Neuronal stem cell (in vitro differentiated cells): Measurements from ENCODE around the gene XPO6.

Source experiments
- DNase-seq: peaks from one replicate; pipeline ENCODE4 v3.0.0-alpha.2; 2013; ENCODE audit warnings: low spot score
- H2AFZ ChIP-seq: one replicate; pipeline ENCODE4 v1.6.1; 2013; ENCODE audit warnings: mild to moderate bottlenecking, low read length, inconsistent platforms
- H2AK5ac ChIP-seq: 2 replicates; pipeline ENCODE4 v1.6.1; 2013; ENCODE audit warnings: low read depth, mild to moderate bottlenecking, inconsistent platforms, low read length, moderate library complexity, mixed read lengths
- H2BK120ac ChIP-seq: 2 replicates; pipeline ENCODE4 v1.6.1; 2013; ENCODE audit warnings: low read depth, mild to moderate bottlenecking, inconsistent platforms, low read length, moderate library complexity, mixed read lengths
- H2BK12ac ChIP-seq: one replicate; pipeline ENCODE4 v1.6.1; 2013; ENCODE audit warnings: low read length, inconsistent platforms
- H2BK15ac ChIP-seq: 2 replicates; pipeline ENCODE4 v1.6.1; 2013; ENCODE audit warnings: mild to moderate bottlenecking, low read length, inconsistent platforms, mixed read lengths
- H2BK5ac ChIP-seq: one replicate; pipeline ENCODE4 v1.6.1; 2013; ENCODE audit warnings: inconsistent platforms, mild to moderate bottlenecking, low read length, moderate library complexity
- H3K14ac ChIP-seq: one replicate; pipeline ENCODE4 v1.6.1; 2013; ENCODE audit warnings: low read length, inconsistent platforms
- H3K18ac ChIP-seq: 2 replicates; pipeline ENCODE4 v1.6.1; 2013; ENCODE audit warnings: low read length, inconsistent platforms
- H3K23ac ChIP-seq: 2 replicates; pipeline ENCODE4 v1.6.1; 2013; ENCODE audit warnings: low read depth, mild to moderate bottlenecking, mixed read lengths, low read length, inconsistent platforms; ENCODE audit not compliant: poor library complexity
- H3K27ac ChIP-seq: replicated peaks from 3 replicates; pipeline ENCODE4 v1.5.1; 2013; ENCODE audit warnings: low read length, inconsistent platforms
- H3K27me3 ChIP-seq, 3 experiments: 2 replicates each; pipeline ENCODE4 v1.6.1; 2013; ENCODE audit warnings: low read length in 3 of 3, mild to moderate bottlenecking in 2 of 3, inconsistent platforms in 1 of 3, low read depth in 1 of 3, mixed read lengths in 1 of 3, moderate library complexity in 1 of 3; ENCODE audit not compliant: control insufficient read depth in 3 of 3, insufficient read depth in 3 of 3
- H3K36me3 ChIP-seq, 2 donors: replicated peaks in 1 of 2; 2 replicates each; pipeline ENCODE4 v1.6.1; 2013; ENCODE audit warnings: low read length in 2 of 2; ENCODE audit not compliant: control insufficient read depth in 2 of 2, insufficient read depth in 2 of 2
- H3K4ac ChIP-seq: 2 replicates; pipeline ENCODE4 v1.6.1; 2013; ENCODE audit warnings: inconsistent platforms, mild to moderate bottlenecking, low read length, moderate library complexity
- H3K4me1 ChIP-seq, 2 donors: 1 replicate in 1 of 2; 2 replicates in 1 of 2; pipeline ENCODE4 v1.6.1; 2013; ENCODE audit warnings: low read length in 2 of 2, low read depth in 1 of 2; ENCODE audit not compliant: control insufficient read depth in 2 of 2, insufficient read depth in 1 of 2
- H3K4me2 ChIP-seq: one replicate; pipeline ENCODE4 v1.6.1; 2013; ENCODE audit warnings: mild to moderate bottlenecking, low read length, inconsistent platforms; ENCODE audit not compliant: insufficient read depth, poor library complexity, severe bottlenecking
- H3K4me3 ChIP-seq, 2 donors: 2 replicates each; pipeline ENCODE4 v1.5.1; 2013; ENCODE audit warnings: low read length in 2 of 2, mild to moderate bottlenecking in 2 of 2, inconsistent platforms in 1 of 2, moderate library complexity in 1 of 2
- H3K79me1 ChIP-seq: one replicate; pipeline ENCODE4 v1.6.1; 2013; ENCODE audit warnings: low read depth, mild to moderate bottlenecking, inconsistent platforms, low read length, moderate library complexity
- H3K9ac ChIP-seq: one replicate; pipeline ENCODE4 v1.6.1; 2013; ENCODE audit warnings: mild to moderate bottlenecking, low read depth, low read length, inconsistent platforms; ENCODE audit not compliant: poor library complexity
- H3K9me3 ChIP-seq, 2 donors: replicated peaks in 1 of 2; 2 replicates each; pipeline versions ENCODE3 to v1.6.1; 2013; ENCODE audit warnings: low read length in 2 of 2, mild to moderate bottlenecking in 2 of 2, inconsistent platforms in 1 of 2, low read depth in 1 of 2, mixed read lengths in 1 of 2, moderate library complexity in 1 of 2; ENCODE audit not compliant: control insufficient read depth in 2 of 2, insufficient read depth in 1 of 2
- H4K8ac ChIP-seq: one replicate; pipeline ENCODE4 v1.6.1; 2013; ENCODE audit warnings: low read depth, mild to moderate bottlenecking, inconsistent platforms, low read length, moderate library complexity
- H4K91ac ChIP-seq: one replicate; pipeline ENCODE4 v1.6.1; 2013; ENCODE audit warnings: low read length, low read depth, mild to moderate bottlenecking, inconsistent platforms; ENCODE audit not compliant: poor library complexity
- WGBS, 2 donors: extraction: QIAGEN DNeasy Blood & Tissue Kit; methylation state at CpG; one replicate each; pipeline ENCODE4 v1.1.7; 2013; ENCODE audit warnings: missing lambda C conversion rate in 2 of 2, mixed read lengths in 1 of 2; ENCODE audit not compliant: insufficient read length in 2 of 2, insufficient replicate concordance in 1 of 2; ENCODE audit errors: extremely low coverage in 2 of 2; 5-methylcytosine and 5-hydroxymethylcytosine counted together

XPO6 gene

GRCh38 chr16:28185696-28186095 is 26.1 kb downstream of the XPO6 start:
- Histone ChIP-seq H2BK5ac (no peak overlapping the region), H3K4ac (no peak overlapping the region), H2BK15ac (no peak overlapping the region), H4K91ac (no peak overlapping the region), H2AK5ac (no peak overlapping the region), H4K8ac (no peak overlapping the region), H3K9ac (no peak overlapping the region), H3K79me1 (no peaks in the 10 kb centered on the region), H3K4me3 (no peak overlapping the region), H2AFZ (no peak overlapping the region), H3K27ac (no peak overlapping the region), H3K36me3 (peaks cover 0 to 42% of the 10 kb centered on the region in 2 donors), H3K27me3 (no peaks in the 10 kb centered on the region), H3K9me3 (peaks cover 0 to 11% of the 10 kb centered on the region in 2 donors), H3K23ac (no peak overlapping the region), H3K4me1 (no peaks in the 10 kb centered on the region), H3K14ac (no peak overlapping the region), H2BK12ac (no peak overlapping the region), H3K18ac (no peak overlapping the region), H3K4me2 (no peak overlapping the region), H2BK120ac (no peak overlapping the region)
- DNase-seq, result no peak
- no CpG with 5 or more reads among the region's 1 CpG for WGBS, 2 donors

GRCh38 chr16:28184625-28185024 is 27.1 kb downstream of the XPO6 start:
- WGBS, 2 donors, result no CpG with 5 or more reads among the region's 2 CpGs
- no peak overlapping the region for H3K4me3 ChIP-seq

GRCh38 chr16:28183930-28184329 is 27.8 kb downstream of the XPO6 start:
- H4K8ac ChIP-seq, result no peak overlapping the region
- H2AFZ ChIP-seq, result no peak overlapping the region
- no peak overlapping the region for H3K23ac ChIP-seq
- no peaks in the 10 kb centered on the region for H3K27me3 ChIP-seq
- H3K27ac ChIP-seq, result no peak overlapping the region
- no peaks in the 10 kb centered on the region for H3K4me1 ChIP-seq
- H3K14ac ChIP-seq, result no peak overlapping the region
- no peak overlapping the region for H3K4ac ChIP-seq
- no peak overlapping the region for H2AK5ac ChIP-seq
- no peak overlapping the region for H2BK15ac ChIP-seq
- H2BK12ac ChIP-seq, result no peak overlapping the region
- H3K9ac ChIP-seq, result no peak overlapping the region
- WGBS, 2 donors, result no CpG with 5 or more reads among the region's 4 CpGs
- H3K18ac ChIP-seq, result no peak overlapping the region
- H2BK5ac ChIP-seq, result no peak overlapping the region
- H3K9me3 ChIP-seq, result peaks cover 0 to 11% of the 10 kb centered on the region in 2 donors
- no peak overlapping the region for H3K4me3 ChIP-seq
- DNase-seq, result no peak
- H4K91ac ChIP-seq, result no peak overlapping the region
- no peak overlapping the region for H2BK120ac ChIP-seq
- peaks cover 0 to 48% of the 10 kb centered on the region in 2 donors for H3K36me3 ChIP-seq
- H3K79me1 ChIP-seq, result no peaks in the 10 kb centered on the region
- H3K4me2 ChIP-seq, result no peak overlapping the region

More at GRCh38 chr16:28184625-28185024, 27.1 kb downstream of the XPO6 start:
- Histone ChIP-seq H3K27ac (no peak overlapping the region), H3K27me3 (no peaks in the 10 kb centered on the region), H3K18ac (no peak overlapping the region), H4K91ac (no peak overlapping the region), H3K9ac (no peak overlapping the region), H2BK120ac (no peak overlapping the region), H2BK15ac (no peak overlapping the region), H3K36me3 (peaks cover 0 to 41% of the 10 kb centered on the region in 2 donors), H2BK12ac (no peak overlapping the region), H3K4ac (no peak overlapping the region), H3K14ac (no peak overlapping the region), H3K4me1 (no peaks in the 10 kb centered on the region), H4K8ac (no peak overlapping the region), H3K23ac (no peak overlapping the region), H3K4me2 (no peak overlapping the region), H2AFZ (no peak overlapping the region), H2AK5ac (no peak overlapping the region), H2BK5ac (no peak overlapping the region), H3K79me1 (no peaks in the 10 kb centered on the region), H3K9me3 (peaks cover 0 to 11% of the 10 kb centered on the region in 2 donors)
- DNase-seq, result no peak

GRCh38 chr16:28183484-28183883 is 28.3 kb downstream of the XPO6 start:
- H2AK5ac ChIP-seq, result no peak overlapping the region
- H3K79me1 ChIP-seq, result no peaks in the 10 kb centered on the region
- no peak overlapping the region for H2BK15ac ChIP-seq
- peaks cover 0 to 50% of the 10 kb centered on the region in 2 donors for H3K36me3 ChIP-seq
- H3K27ac ChIP-seq, result no peak overlapping the region
- peaks cover 0 to 11% of the 10 kb centered on the region in 2 donors for H3K9me3 ChIP-seq
- H3K27me3 ChIP-seq, result no peaks in the 10 kb centered on the region
- H4K8ac ChIP-seq, result no peak overlapping the region
- H3K4me2 ChIP-seq, result no peak overlapping the region
- H3K14ac ChIP-seq, result no peak overlapping the region
- H3K18ac ChIP-seq, result no peak overlapping the region
- no peak overlapping the region for H3K4me3 ChIP-seq
- no CpG with 5 or more reads among the region's 3 CpGs for WGBS, 2 donors
- no peak overlapping the region for H4K91ac ChIP-seq
- H2BK12ac ChIP-seq, result no peak overlapping the region
- no peak overlapping the region for H3K23ac ChIP-seq
- H3K4me1 ChIP-seq, result no peaks in the 10 kb centered on the region
- no peak overlapping the region for H2AFZ ChIP-seq
- H3K4ac ChIP-seq, result no peak overlapping the region
- DNase-seq, result no peak
- no peak overlapping the region for H3K9ac ChIP-seq
- H2BK120ac ChIP-seq, result no peak overlapping the region
- H2BK5ac ChIP-seq, result no peak overlapping the region
